ENCODE data around the gene CAMP.

The CAMP gene

GRCh38 chr3:48247401-48247811, 24.1 kb downstream of the CAMP start:
- H3K4me3 ChIP-seq (replicated peaks; ENCODE audit: low read depth, low read length) = no peak overlapping the region
- TF ChIP-seq CTCF (IDR thresholded peaks at IDR 0.05; ENCODE audit: insufficient read depth, low read length, poor library complexity, severe bottlenecking) = no peak
- peaks cover 7% of the 10 kb centered on the region for H3K36me3 ChIP-seq (ENCODE audit: control insufficient read depth, insufficient read depth, low read length)
- no peaks in the 10 kb centered on the region for H3K27me3 ChIP-seq (replicated peaks; ENCODE audit: control insufficient read depth, insufficient read depth, low read length)
- no peak for DNase-seq (ENCODE audit: extremely low read depth, insufficient read length)

GRCh38 chr3:48248095-48248850, 25.0 kb downstream of the CAMP start:
- H3K36me3 ChIP-seq (ENCODE audit: control insufficient read depth, insufficient read depth, low read length) = peaks cover 7% of the 10 kb centered on the region
- no peak for DNase-seq (ENCODE audit: extremely low read depth, insufficient read length)
- TF ChIP-seq CTCF (IDR thresholded peaks at IDR 0.05; ENCODE audit: insufficient read depth, low read length, poor library complexity, severe bottlenecking) = no peak
- no peak overlapping the region for H3K4me3 ChIP-seq (replicated peaks; ENCODE audit: low read depth, low read length)
- no peaks in the 10 kb centered on the region for H3K27me3 ChIP-seq (replicated peaks; ENCODE audit: control insufficient read depth, insufficient read depth, low read length)

DNA sequence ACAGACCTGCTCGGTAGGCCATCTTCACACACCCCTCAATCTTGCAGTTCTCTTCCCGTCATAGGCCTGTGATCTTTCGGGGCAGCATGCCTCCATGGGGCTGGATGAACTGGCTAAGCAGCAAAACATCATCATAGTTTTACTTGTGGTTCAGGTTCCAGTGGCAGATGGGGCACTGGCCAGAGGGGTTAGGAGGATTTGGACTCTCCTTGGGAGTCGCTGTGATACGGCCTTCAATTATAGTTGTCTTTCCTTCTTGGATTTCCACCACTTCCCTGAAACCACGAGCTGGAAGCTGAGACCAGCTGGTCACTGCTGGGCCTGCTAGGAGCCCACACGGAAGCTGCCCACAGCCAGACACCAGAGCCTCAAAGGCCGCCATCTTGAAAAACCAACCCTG, 33.3 kb downstream of the CAMP start:
- Histone ChIP-seq H3K27me3 (replicated peaks; ENCODE audit: control insufficient read depth, insufficient read depth, low read length) (no peaks in the 10 kb centered on the region), H3K36me3 (ENCODE audit: control insufficient read depth, insufficient read depth, low read length) (peaks cover 17% of the 10 kb centered on the region), H3K4me3 (replicated peaks; ENCODE audit: low read depth, low read length) (no peak overlapping the region)
- DNase-seq (ENCODE audit: extremely low read depth, insufficient read length) = no peak
- TF ChIP-seq CTCF (IDR thresholded peaks at IDR 0.05; ENCODE audit: insufficient read depth, low read length, poor library complexity, severe bottlenecking) = no peak

- H3K27me3 ChIP-seq (replicated peaks; ENCODE audit: control insufficient read depth, insufficient read depth, low read length) = no peaks in the 10 kb centered on the region
- no peak for TF ChIP-seq CTCF (IDR thresholded peaks at IDR 0.05; ENCODE audit: insufficient read depth, low read length, poor library complexity, severe bottlenecking)
- peaks cover 17% of the 10 kb centered on the region for H3K36me3 ChIP-seq (ENCODE audit: control insufficient read depth, insufficient read depth, low read length)
- DNase-seq (ENCODE audit: extremely low read depth, insufficient read length) = no peak
- no peak overlapping the region for H3K4me3 ChIP-seq (replicated peaks; ENCODE audit: low read depth, low read length)
These were observed 35.2 kb downstream of the CAMP start for GRCh38 chr3:48258530-48258929.

- H3K27me3 ChIP-seq (replicated peaks; ENCODE audit: control insufficient read depth, insufficient read depth, low read length) = no peaks in the 10 kb centered on the region
- H3K4me3 ChIP-seq (replicated peaks; ENCODE audit: low read depth, low read length) = no peak overlapping the region
- TF ChIP-seq CTCF (IDR thresholded peaks at IDR 0.05; ENCODE audit: insufficient read depth, low read length, poor library complexity, severe bottlenecking) = no peak
- peaks cover 28% of the 10 kb centered on the region for H3K36me3 ChIP-seq (ENCODE audit: control insufficient read depth, insufficient read depth, low read length)
- no peak for DNase-seq (ENCODE audit: extremely low read depth, insufficient read length)
These were observed 44.5 kb downstream of the CAMP start for GRCh38 chr3:48267782-48268181.

Measured in GM06990 (cell line).